ENCODE data around the gene NOP9. TPM values are rescaled to one million over a fixed set of nuclear protein-coding genes. Genes with fewer than 3 reads are reported as not detected.

The NOP9 gene
- total and polyA plus RNA-seq, 9 of the 15 experiments (the other 6 are each of a cell fraction or from before 2014, with no cell fraction given), result 1.0 to 27.9 (median 15.1) TPM

DNA sequence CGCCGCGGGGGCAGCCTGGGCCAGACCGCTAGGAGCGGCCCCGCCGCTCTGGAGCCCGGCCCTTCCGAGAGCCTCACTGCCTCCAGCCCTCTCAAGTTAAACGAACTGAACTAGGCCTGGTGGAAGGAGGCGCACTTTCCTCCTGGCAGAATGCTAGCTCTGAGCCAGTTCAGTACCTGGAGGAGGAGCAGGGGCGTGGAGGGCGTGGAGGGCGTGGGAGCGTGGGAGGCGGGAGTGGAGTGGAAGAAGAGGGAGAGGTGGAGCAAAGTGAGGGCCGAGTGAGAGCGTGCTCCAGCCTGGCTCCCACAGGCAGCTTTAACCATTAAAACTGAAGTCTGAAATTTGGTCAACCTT, 16.9 kb downstream of the NOP9 start:
- DNase-seq (ENCODE audit: extremely low read depth in 1 of 4, low spot score in 3 of 4), result peak; percentile 41 to 60 (median 52)
- peak overlapping the region; percentile 11 to 38; a peak in 3 of 4 replicates for H3K9ac ChIP-seq (ENCODE audit: insufficient read depth in 1 of 2, low read depth in 2 of 2, low read length in 2 of 2)
- ChIA-PET CTCF (ENCODE audit: low intra/inter-chr PET ratio) (no interaction called here), POLR2A (interaction anchor here (0.6 to 1.2 kb wide), 4 partner anchors 10 to 201 kb away, joined by 3 to 6 read pairs (median 4); no protein-coding TSS in a partner anchor)
- H3K4me3 ChIP-seq, result no peak overlapping the region
- H4K20me1 ChIP-seq (replicated peaks; ENCODE audit: control insufficient read depth, insufficient read depth, low read length), result no peaks in the 10 kb centered on the region
- no peaks in the 10 kb centered on the region for H3K9me1 ChIP-seq (ENCODE audit: control insufficient read depth, insufficient read depth, low read length)
- peaks cover 16 to 30% of the 10 kb centered on the region in 2 experiments for H3K4me1 ChIP-seq (replicated peaks in 1 of 2; ENCODE audit: control insufficient read depth in 2 of 2, insufficient read depth in 2 of 2, low read length in 2 of 2)
- no peaks in the 10 kb centered on the region for H3K9me3 ChIP-seq (replicated peaks; ENCODE audit: control insufficient read depth, insufficient read depth, low read depth, low read length)
- 20% methylated on average over 2 of the region's 18 CpGs for WGBS (ENCODE audit: insufficient coverage, low coverage, missing lambda C conversion rate)
- TF ChIP-seq HDAC1 (IDR thresholded peaks at IDR 0.05) (0 out of 4 replicates have a peak, but pooled peaks of 1 of the 2 experiments have one; percentile 11), ATF6 (CRISPR knock-in tag; IDR thresholded peaks at IDR 0.05) (0 out of 2 replicates have a peak, but pooled peaks have one; percentile 5), EGR1 (conservative IDR thresholded peaks at IDR 0.05) (peak; percentile 80), MBD2 (IDR thresholded peaks at IDR 0.05; ENCODE audit: borderline replicate concordance, low read depth) (no peak), FOSL1 (tag; conservative IDR thresholded peaks at IDR 0.05) (no peak), TRIM28 (IDR thresholded peaks at IDR 0.05) (no peak), PRPF4 (IDR thresholded peaks at IDR 0.05; ENCODE audit: insufficient read depth, low read depth, low read length, poor library complexity, severe bottlenecking) (no peak)
- TF ChIP-seq, protein P1, sequence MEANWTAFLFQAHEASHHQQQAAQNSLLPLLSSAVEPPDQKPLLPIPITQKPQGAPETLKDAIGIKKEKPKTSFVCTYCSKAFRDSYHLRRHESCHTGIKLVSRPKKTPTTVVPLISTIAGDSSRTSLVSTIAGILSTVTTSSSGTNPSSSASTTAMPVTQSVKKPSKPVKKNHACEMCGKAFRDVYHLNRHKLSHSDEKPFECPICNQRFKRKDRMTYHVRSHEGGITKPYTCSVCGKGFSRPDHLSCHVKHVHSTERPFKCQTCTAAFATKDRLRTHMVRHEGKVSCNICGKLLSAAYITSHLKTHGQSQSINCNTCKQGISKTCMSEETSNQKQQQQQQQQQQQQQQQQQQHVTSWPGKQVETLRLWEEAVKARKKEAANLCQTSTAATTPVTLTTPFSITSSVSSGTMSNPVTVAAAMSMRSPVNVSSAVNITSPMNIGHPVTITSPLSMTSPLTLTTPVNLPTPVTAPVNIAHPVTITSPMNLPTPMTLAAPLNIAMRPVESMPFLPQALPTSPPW (CRISPR knock-in tag; IDR thresholded peaks at IDR 0.05), result no peak
- TF ChIP-seq, protein P2, sequence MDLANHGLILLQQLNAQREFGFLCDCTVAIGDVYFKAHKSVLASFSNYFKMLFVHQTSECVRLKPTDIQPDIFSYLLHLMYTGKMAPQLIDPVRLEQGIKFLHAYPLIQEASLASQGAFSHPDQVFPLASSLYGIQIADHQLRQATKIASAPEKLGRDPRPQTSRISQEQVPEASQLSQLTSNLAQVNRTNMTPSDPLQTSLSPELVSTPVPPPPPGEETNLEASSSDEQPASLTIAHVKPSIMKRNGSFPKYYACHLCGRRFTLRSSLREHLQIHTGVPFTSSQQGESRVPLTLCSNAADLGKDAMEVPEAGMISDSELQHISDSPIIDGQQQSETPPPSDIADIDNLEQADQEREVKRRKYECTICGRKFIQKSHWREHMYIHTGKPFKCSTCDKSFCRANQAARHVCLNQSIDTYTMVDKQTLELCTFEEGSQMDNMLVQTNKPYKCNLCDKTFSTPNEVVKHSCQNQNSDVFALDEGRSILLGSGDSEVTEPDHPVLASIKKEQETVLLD (IDR thresholded peaks at IDR 0.05), result peak; percentile 61; the same call in 1 of the 2 replicates
- TF ChIP-seq, protein P3, sequence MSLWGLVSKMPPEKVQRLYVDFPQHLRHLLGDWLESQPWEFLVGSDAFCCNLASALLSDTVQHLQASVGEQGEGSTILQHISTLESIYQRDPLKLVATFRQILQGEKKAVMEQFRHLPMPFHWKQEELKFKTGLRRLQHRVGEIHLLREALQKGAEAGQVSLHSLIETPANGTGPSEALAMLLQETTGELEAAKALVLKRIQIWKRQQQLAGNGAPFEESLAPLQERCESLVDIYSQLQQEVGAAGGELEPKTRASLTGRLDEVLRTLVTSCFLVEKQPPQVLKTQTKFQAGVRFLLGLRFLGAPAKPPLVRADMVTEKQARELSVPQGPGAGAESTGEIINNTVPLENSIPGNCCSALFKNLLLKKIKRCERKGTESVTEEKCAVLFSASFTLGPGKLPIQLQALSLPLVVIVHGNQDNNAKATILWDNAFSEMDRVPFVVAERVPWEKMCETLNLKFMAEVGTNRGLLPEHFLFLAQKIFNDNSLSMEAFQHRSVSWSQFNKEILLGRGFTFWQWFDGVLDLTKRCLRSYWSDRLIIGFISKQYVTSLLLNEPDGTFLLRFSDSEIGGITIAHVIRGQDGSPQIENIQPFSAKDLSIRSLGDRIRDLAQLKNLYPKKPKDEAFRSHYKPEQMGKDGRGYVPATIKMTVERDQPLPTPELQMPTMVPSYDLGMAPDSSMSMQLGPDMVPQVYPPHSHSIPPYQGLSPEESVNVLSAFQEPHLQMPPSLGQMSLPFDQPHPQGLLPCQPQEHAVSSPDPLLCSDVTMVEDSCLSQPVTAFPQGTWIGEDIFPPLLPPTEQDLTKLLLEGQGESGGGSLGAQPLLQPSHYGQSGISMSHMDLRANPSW (CRISPR knock-in tag; IDR thresholded peaks at IDR 0.05), result no peak
- ATAC-seq, result peak; percentile 31
- H3K36me3 ChIP-seq (ENCODE audit: control insufficient read depth, insufficient read depth, low read length), result peaks cover 4% of the 10 kb centered on the region; the same call in 1 of the 3 replicates
- H3K27ac ChIP-seq (ENCODE audit: extremely low read depth, low read depth, low read length), result peak overlapping the region; percentile 71; the same call in 2 of the 3 replicates
- intact Hi-C loops (cut with micrococcal nuclease), result no loop called here
- H3K79me2 ChIP-seq (ENCODE audit: control insufficient read depth, insufficient read depth, low read length), result no peaks in the 10 kb centered on the region
- peak; percentile 26 for FAIRE-seq
- in situ Hi-C loops (cut with MboI), result no loop called here
- peak overlapping the region; percentile 83 for H2AFZ ChIP-seq (ENCODE audit: low read depth, low read length)
- no TSS peak for BruUV-seq (replicated peaks)
- no peaks in the 10 kb centered on the region for H3K27me3 ChIP-seq (ENCODE audit: control insufficient read depth in 2 of 2, insufficient read depth in 2 of 2, low read length in 2 of 2)
- peak overlapping the region; percentile 11 for H3K4me2 ChIP-seq (ENCODE audit: insufficient read depth, low read length)
